ENCODE measurements around the gene CARMIL1.

CARMIL1 gene

GRCh38 chr6:25497383-25498040, 218.3 kb downstream of the CARMIL1 start:
- in situ Hi-C loops (cut with HindIII; ENCODE audit: low sequenced_read_pairs): loop anchor here (5.0 kb wide), 1 partner anchor 230 kb away; no protein-coding TSS in a partner anchor

DNA sequence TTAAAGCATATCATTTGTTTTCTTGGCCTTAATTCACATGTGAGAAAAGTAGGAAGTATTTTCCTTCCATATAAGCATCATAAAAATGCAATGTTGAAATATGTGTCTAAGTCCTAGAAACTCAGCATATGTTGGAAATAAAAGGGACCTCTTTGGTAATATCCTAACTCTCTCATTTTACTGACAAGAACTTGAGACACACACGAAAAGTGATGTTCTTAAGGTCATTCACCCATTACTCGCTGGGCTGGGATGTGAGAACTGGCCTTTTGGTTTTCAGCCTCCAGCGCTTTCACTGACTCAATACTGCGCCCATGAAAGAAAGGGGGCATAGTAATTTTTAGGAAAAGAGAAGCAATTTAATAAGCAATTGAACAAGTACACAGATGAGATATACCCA, 219.3 kb downstream of the CARMIL1 start:
- in situ Hi-C loops (cut with HindIII; ENCODE audit: low sequenced_read_pairs): loop anchor here (5.0 kb wide), 1 partner anchor 231 kb away; no protein-coding TSS in a partner anchor

GRCh38 chr6:25499615-25500235, 220.6 kb downstream of the CARMIL1 start:
- in situ Hi-C loops (cut with HindIII; ENCODE audit: low sequenced_read_pairs): loop anchor here (5.0 kb wide), 1 partner anchor 232 kb away; no protein-coding TSS in a partner anchor

GRCh38 chr6:25503686-25504085, 224.5 kb downstream of the CARMIL1 start:
- in situ Hi-C loops (cut with HindIII; ENCODE audit: low sequenced_read_pairs): no loop called here

GRCh38 chr6:25504661-25505060, 225.5 kb downstream of the CARMIL1 start:
- in situ Hi-C loops (cut with HindIII; ENCODE audit: low sequenced_read_pairs): no loop called here

- in situ Hi-C loops (cut with HindIII; ENCODE audit: low sequenced_read_pairs): no loop called here
Observed at GRCh38 chr6:25506020-25506419, 226.8 kb downstream of the CARMIL1 start.

- in situ Hi-C loops (cut with HindIII; ENCODE audit: low sequenced_read_pairs): no loop called here
Observed at GRCh38 chr6:25508051-25508450, 228.9 kb downstream of the CARMIL1 start.

- in situ Hi-C loops (cut with HindIII; ENCODE audit: low sequenced_read_pairs): no loop called here
Observed at GRCh38 chr6:25511376-25511775, 232.2 kb downstream of the CARMIL1 start.

DNA sequence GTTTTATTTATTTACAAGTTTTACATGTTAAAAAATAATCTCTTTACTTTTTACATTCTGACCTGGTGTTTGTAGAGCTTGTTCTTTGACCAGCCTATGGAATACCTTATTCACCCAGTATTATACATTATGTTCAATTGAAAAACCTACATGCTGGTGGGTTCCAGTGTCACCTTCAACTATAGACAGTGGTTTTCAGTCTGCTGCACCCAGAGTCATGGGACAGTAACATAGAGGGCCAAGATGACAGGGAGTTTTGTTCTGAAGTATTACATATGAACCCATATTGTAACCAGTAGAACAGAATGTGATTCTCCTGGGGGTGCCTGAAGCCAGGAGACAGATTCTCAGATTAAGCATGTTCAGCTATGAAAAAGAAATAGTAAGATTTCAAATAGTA, 233.4 kb downstream of the CARMIL1 start:
- in situ Hi-C loops (cut with HindIII; ENCODE audit: low sequenced_read_pairs): no loop called here

DNA sequence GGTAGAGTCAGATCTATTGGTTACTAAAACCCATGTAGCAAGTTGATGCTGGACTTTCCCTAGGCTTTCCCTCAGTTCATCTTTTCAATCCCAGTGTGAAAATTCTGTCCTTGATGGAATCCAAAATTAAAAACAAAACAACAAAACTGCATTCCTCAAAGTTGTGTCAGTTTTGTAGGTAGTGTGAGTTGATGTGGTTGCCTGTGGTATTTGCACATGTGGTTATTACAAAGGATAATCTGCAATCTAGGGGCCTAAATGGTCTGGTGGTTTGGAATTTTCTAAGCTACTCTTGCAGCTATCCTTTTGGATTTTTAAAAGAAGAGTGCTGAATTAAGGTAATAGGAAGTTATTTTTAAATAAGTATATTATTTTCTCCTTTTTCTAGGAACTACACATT, 240.7 kb downstream of the CARMIL1 start:
- in situ Hi-C loops (cut with HindIII; ENCODE audit: low sequenced_read_pairs): no loop called here

- in situ Hi-C loops (cut with HindIII; ENCODE audit: low sequenced_read_pairs): no loop called here
Observed at GRCh38 chr6:25524542-25524941, 245.4 kb downstream of the CARMIL1 start.

GRCh38 chr6:25525078-25525477, 245.9 kb downstream of the CARMIL1 start:
- in situ Hi-C loops (cut with HindIII; ENCODE audit: low sequenced_read_pairs): no loop called here

DNA sequence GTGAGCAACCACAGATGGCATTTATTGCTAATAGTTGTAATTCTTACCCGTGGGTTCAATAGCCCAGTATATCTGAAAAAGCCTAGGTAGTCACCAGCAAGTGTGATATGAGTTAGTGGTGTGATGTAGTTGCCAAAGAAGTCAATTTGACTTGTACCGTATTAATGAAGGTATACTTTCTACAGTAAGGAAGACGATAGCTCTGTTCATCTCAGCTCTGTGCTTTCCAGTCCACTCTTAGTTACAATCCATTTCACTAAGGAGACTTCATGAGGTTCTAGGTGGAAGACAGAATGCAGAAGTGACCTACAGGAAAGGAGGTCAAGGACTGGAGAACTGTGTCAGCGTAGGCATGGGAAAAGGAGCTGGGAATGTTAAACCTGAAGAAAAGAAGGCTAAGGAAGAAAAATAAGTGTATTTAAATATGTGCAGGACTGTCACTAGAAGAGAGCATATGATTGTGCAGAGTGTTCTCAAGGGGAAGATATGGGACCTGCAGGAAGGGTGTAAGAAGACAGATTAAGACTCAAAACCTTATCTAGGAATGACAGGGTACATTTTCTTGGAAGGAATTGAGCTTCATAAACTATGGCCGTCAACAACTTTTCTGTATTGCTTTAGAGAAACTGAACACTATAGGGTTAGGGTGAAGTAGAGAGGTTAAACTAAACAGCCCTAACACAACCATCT, 255.9 kb downstream of the CARMIL1 start:
- in situ Hi-C loops (cut with HindIII; ENCODE audit: low sequenced_read_pairs): no loop called here

DNA sequence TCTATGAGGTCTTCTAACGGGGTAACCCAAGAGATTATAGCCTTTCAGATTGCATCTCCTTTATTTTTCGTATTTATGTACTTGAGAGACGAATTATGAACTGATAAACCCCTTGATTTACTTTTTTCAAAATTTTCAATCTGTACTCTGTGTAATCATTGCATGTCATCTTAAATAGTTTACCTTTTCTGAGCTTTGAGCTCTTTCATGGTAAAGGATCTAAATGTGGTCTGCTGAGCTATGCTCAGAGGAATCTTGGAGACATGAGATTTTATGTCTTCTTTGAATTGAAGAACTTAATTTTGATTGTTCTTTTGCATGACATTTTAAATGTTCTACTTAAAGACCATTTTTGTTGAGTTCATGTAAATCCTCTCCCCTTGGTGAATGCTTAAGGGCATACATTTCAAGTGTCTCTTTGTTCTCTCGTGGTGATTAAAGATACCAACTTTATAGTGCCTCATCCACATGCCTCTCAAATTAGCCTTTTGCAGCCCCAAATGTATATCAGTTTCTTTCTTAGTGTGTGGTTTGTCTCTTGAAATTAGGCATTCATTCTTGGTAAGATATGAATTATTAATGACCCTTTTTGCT, 256.6 kb downstream of the CARMIL1 start:
- in situ Hi-C loops (cut with HindIII; ENCODE audit: low sequenced_read_pairs): no loop called here

DNA sequence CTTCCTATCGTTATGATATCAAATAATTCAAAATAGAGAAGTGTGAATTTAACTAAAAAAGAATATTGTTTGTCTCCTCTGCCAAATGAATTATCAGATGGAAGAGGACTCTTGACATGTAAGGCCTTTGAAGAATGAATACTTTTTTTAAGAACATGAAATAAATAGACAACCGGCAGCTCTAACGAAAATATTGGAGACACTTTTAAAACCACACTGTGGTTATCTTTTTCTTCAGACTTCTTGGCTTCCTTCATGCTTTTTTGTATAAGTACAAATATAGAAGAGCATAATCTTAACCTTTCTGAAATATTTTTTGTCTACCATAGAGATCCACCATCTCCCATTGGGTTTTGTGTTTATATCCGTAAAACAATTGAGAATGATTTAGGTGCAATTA, 257.6 kb downstream of the CARMIL1 start:
- in situ Hi-C loops (cut with HindIII; ENCODE audit: low sequenced_read_pairs): no loop called here

GRCh38 chr6:25537349-25538018, 258.3 kb downstream of the CARMIL1 start:
- in situ Hi-C loops (cut with HindIII; ENCODE audit: low sequenced_read_pairs): no loop called here

DNA sequence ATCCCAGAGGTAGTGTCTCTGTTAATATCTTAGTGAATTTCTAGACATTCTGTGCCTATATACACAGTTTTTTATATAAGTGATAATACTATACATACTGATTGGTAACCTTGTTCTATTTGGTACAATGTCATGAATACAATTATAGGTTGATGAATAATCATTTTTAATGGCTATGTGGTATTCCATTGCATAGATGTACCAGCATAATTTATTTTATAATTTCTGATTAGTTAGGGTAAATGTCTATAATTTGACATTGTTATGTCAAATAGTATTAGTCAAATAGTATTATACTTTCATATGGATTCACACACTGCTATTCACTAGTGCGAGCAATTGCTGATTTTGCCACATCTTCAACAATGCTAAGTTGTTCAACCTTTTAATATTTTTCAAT, 262.1 kb downstream of the CARMIL1 start:
- in situ Hi-C loops (cut with HindIII; ENCODE audit: low sequenced_read_pairs): no loop called here

DNA sequence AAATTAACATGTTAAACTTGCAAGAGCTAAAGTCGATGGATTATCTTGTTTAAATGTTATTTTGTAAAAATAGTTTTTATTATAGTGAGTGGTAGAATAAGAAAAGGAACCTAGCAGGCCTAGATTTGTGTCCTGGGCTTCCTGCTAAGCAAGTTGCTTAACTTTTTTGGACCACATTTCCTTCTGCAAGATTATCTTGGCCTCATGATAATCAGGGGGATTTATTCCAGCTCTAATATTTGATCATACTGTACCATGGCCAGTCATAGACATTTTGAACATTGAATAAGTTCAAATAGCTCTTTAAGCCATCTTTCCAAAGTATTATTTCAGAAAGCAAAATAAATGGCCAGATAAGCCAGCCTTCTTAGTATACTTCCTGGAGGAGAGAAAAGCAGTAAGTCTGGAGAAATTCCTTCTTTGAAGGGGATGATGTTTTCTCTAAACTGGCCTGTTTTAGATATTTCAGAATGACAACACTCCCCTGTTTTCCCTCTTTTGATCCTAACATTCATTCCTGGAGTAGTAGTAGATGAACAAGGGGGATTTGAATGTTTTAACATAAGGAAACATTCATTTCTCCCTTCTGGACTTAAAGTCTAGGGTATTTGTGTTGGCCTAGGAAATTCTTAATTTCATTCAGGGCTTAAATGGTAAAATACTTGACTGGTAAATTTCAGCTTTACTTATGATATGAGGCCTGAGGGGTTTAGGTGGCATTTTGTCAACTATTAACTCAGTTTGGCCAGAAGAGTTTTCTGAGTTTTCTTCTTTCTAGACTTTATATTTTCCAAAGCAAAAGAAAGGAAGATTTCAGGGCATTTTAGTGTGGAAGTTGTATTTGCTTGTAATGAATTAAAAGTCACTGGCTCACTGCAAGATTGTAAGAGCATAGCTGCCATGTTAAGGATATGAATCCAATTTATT, 264.1 kb downstream of the CARMIL1 start:
- in situ Hi-C loops (cut with HindIII; ENCODE audit: low sequenced_read_pairs): no loop called here

- in situ Hi-C loops (cut with HindIII; ENCODE audit: low sequenced_read_pairs): no loop called here
Observed at GRCh38 chr6:25544833-25545232, 265.7 kb downstream of the CARMIL1 start.

- in situ Hi-C loops (cut with HindIII; ENCODE audit: low sequenced_read_pairs): no loop called here
Observed at GRCh38 chr6:25547797-25548196, 268.6 kb downstream of the CARMIL1 start.

Measured in endothelial cell of hepatic sinusoid (primary cell).